HCT116 (cell line): Measurements from ENCODE around the gene CCDC146. TPM values are rescaled to one million over a fixed set of nuclear protein-coding genes. Genes with fewer than 3 reads are reported as not detected.
A peak's percentile ranks its signal among the peaks of the same experiment; 100 is the strongest.

Experiments
- ATAC-seq: fragments of 200-7000 bp; cut with Tn5 transposase; 2 replicates; pipeline ENCODE4 v1.9.1; 2020; ENCODE audit warnings: mild to moderate bottlenecking, moderate library complexity
- BruUV-seq: library from RNA; stranded (reverse); fragments of 400-500 nt; replicated peaks from 2 replicates; lab custom pipeline; 2021; lab: Mats Ljungman, UMichigan
- CTCF ChIA-PET: fragments of 300-600 bp; sonication (Branson Sonifier 250); formaldehyde crosslinking; loops from one replicate; lab custom pipeline; 2021; ENCODE audit warnings: antibody characterized with exemption; lab: Charles Lee
- POLR2A ChIA-PET: fragments of 300-600, 350-600 bp; sonication (Branson Sonifier 250); formaldehyde crosslinking; loops from one replicate; lab custom pipeline; 2021; ENCODE audit warnings: antibody characterized with exemption; lab: Charles Lee
- RAD21 ChIA-PET, 2 experiments: fragments of 300-600 bp; sonication (Branson Sonifier 250); formaldehyde crosslinking; loops; one replicate each; lab custom pipeline; 2023; ENCODE audit warnings: low total read pairs in 2 of 2; ENCODE audit not compliant: uncharacterized antibody in 2 of 2, unreplicated experiment in 2 of 2, low non-redundant PET in 1 of 2; lab: Charles Lee
- DNase-seq: peaks from one replicate; pipeline ENCODE4 v3.0.0-alpha.2; 2010; ENCODE audit warnings: low read depth, low spot score
- H2AFZ ChIP-seq: fragments of 200-600 bp; shearing (Covaris generic), sonication (generic); 2 replicates; pipeline ENCODE4 v1.6.1; 2017; ENCODE audit warnings: low read depth, mixed run types, mixed read lengths, antibody characterized with exemption, low read length; ENCODE audit not compliant: poor library complexity, severe bottlenecking
- H3K27ac ChIP-seq: 2 replicates; pipeline ENCODE4 v1.5.1; 2012; ENCODE audit warnings: low read depth, low read length
- H3K27me3 ChIP-seq: fragments of 200-600 bp; sonication (generic); 2 replicates; pipeline ENCODE4 v1.6.1; 2016; ENCODE audit warnings: mixed run types, low read length, mixed read lengths; ENCODE audit not compliant: insufficient read depth
- H3K36me3 ChIP-seq, 2 experiments: fragments of 200-500 bp in 1 of 2; fragments of 200-600 bp in 1 of 2; sonication (Bioruptor generic) in 1 of 2; sonication (generic) in 1 of 2; 2 replicates each; pipeline versions ENCODE4 v1.5.1 to v1.6.1; 2014 to 2016; ENCODE audit warnings: low read length in 2 of 2, inconsistent platforms in 1 of 2, mixed read lengths in 1 of 2, mixed run types in 1 of 2; ENCODE audit not compliant: insufficient read depth in 2 of 2, control insufficient read depth in 1 of 2
- H3K4me1 ChIP-seq, 2 experiments: fragments of 200-600 bp in 1 of 2; sonication (generic) in 1 of 2; 2 replicates each; pipeline versions ENCODE4 v1.5.1 to v1.6.1; 2012 to 2017; ENCODE audit warnings: low read length in 2 of 2, inconsistent platforms in 1 of 2, mild to moderate bottlenecking in 1 of 2, mixed read lengths in 1 of 2, mixed run types in 1 of 2, moderate library complexity in 1 of 2; ENCODE audit not compliant: insufficient read depth in 2 of 2, control insufficient read depth in 1 of 2
- H3K4me2 ChIP-seq: fragments of 200-600 bp; sonication (generic); 2 replicates; pipeline ENCODE4 v1.6.1; 2017; ENCODE audit warnings: mixed run types, low read length, mixed read lengths
- H3K4me3 ChIP-seq, 2 experiments: fragments of 200-600 bp in 1 of 2; sonication (generic) in 1 of 2; replicated peaks in 1 of 2; 2 replicates each; pipeline ENCODE4 v1.5.1; 2011 to 2016; ENCODE audit warnings: low read length in 2 of 2, control low read depth in 1 of 2, low read depth in 1 of 2, mild to moderate bottlenecking in 1 of 2, mixed read lengths in 1 of 2, mixed run types in 1 of 2
- H3K79me2 ChIP-seq: fragments of 200-600 bp; sonication (generic); 2 replicates; pipeline ENCODE4 v1.6.1; 2017; ENCODE audit warnings: mild to moderate bottlenecking, mixed run types, low read length, moderate library complexity, mixed read lengths; ENCODE audit not compliant: insufficient read depth
- H3K9ac ChIP-seq: fragments of 200-600 bp; sonication (generic); 2 replicates; pipeline ENCODE4 v1.6.1; 2016; ENCODE audit warnings: low read length, mixed read lengths
- H3K9me2 ChIP-seq: fragments of 200-600 bp; sonication (generic), shearing (Covaris generic); 2 replicates; pipeline ENCODE4 v1.6.1; 2017; ENCODE audit warnings: mixed run types, mild to moderate bottlenecking, moderate library complexity; ENCODE audit not compliant: insufficient read depth
- H3K9me3 ChIP-seq, 2 experiments: fragments of 200-500 bp in 1 of 2; fragments of 200-600 bp in 1 of 2; sonication (Bioruptor generic) in 1 of 2; sonication (generic) in 1 of 2; 2 replicates each; pipeline ENCODE4 v1.6.1; 2014 to 2017; ENCODE audit warnings: low read length in 2 of 2, mixed read lengths in 2 of 2, inconsistent platforms in 1 of 2, low read depth in 1 of 2, mild to moderate bottlenecking in 1 of 2, mixed run types in 1 of 2, moderate library complexity in 1 of 2; ENCODE audit not compliant: control insufficient read depth in 1 of 2, insufficient read depth in 1 of 2
- H4K20me1 ChIP-seq: fragments of 200-600 bp; sonication (generic), shearing (Covaris generic); 2 replicates; pipeline ENCODE4 v1.6.1; 2017; ENCODE audit warnings: mixed run types, mild to moderate bottlenecking, moderate library complexity; ENCODE audit not compliant: insufficient read depth
- EGR1 ChIP-seq: IDR thresholded peaks from 2 replicates; pipeline ENCODE4 v1.6.1; 2012; ENCODE audit warnings: low read depth
- ELF1 ChIP-seq: IDR thresholded peaks from 2 replicates; pipeline ENCODE4 v1.6.1; 2012; ENCODE audit warnings: low read depth, borderline replicate concordance
- EZH2phosphoT487 ChIP-seq: fragments of 200-600 bp; IDR thresholded peaks from 2 replicates; pipeline ENCODE4 v1.6.1; 2018; ENCODE audit warnings: antibody characterized with exemption, borderline replicate concordance
- JUND ChIP-seq: IDR thresholded peaks from 2 replicates; pipeline ENCODE4 v1.6.1; 2012
- RAD21 ChIP-seq: IDR thresholded peaks from 2 replicates; pipeline ENCODE4 v1.6.1; 2012; ENCODE audit warnings: low read depth, mild to moderate bottlenecking
- SIN3A ChIP-seq: IDR thresholded peaks from 2 replicates; pipeline ENCODE4 v1.6.1; 2012; ENCODE audit warnings: low read depth
- SRF ChIP-seq: IDR thresholded peaks from 2 replicates; pipeline ENCODE4 v1.6.1; 2012; ENCODE audit warnings: low read depth
- YY1 ChIP-seq: IDR thresholded peaks from 2 replicates; pipeline ENCODE4 v1.6.1; 2011; ENCODE audit warnings: low read length, low read depth, moderate library complexity, mild to moderate bottlenecking; ENCODE audit not compliant: insufficient replicate concordance; ENCODE audit errors: extremely low read depth
- intact Hi-C: fragments of 100-400 bp; cut with micrococcal nuclease; formaldehyde crosslinking; loops from 2 replicates; pipeline ENCODE4 v1.10.0; 2022
- total RNA-seq: library from RNA; stranded (reverse); gene quantifications from one replicate; pipeline ENCODE4 v1.2.1, GENCODE V29; 2021; ENCODE audit not compliant: unreplicated experiment
- TF ChIP-seq, protein P1 (sequence below): IDR thresholded peaks from 2 replicates; pipeline ENCODE4 v1.6.1; 2012
- TF ChIP-seq, protein P2 (sequence below), 3 experiments: fragments of 200-600 bp in 1 of 3; sonication (generic) in 1 of 3; IDR thresholded peaks in 2 of 3; conservative IDR thresholded peaks in 1 of 3; 2 replicates each; pipeline ENCODE4 v1.5.1; 2012 to 2017; ENCODE audit warnings: low read depth in 2 of 3, low read length in 2 of 3, antibody characterized with exemption in 1 of 3, borderline replicate concordance in 1 of 3, control low read depth in 1 of 3, mild to moderate bottlenecking in 1 of 3, mixed read lengths in 1 of 3, mixed run types in 1 of 3, moderate library complexity in 1 of 3; ENCODE audit not compliant: insufficient read depth in 1 of 3

Gene CCDC146
- total RNA-seq, 1 experiment from 2014 or later, result 6.3 TPM

DNA sequence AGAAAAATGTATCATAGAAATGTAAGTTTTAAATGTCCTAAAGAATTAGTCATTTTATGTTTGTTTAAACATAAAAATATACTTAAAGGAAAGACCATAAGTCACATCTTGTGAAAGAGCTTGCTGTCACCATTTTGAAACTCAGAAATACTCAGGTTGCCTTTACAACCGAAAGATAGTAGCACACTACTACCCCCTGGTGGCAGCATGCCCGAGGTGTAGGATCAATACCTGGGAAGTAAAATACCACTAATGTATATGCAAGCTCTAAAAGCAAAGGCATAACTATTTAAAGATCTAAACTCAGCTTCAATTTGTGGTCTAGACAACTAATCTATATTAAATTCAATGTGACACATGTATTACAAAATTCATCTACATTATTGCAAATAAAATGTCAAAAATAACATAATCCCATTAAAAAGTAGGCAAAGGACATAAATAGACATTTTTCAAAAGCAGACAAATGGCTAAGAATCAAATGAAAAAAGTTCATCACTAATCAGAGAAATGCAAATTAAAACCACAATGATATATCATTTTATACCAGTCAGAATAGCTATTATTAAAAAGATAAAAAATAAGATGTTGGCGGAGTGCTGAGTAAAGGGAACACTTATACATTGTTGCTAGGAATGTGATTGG, 124.9 kb downstream of the CCDC146 start:
- Histone ChIP-seq H3K9ac (no peak overlapping the region), H3K27ac (no peak overlapping the region), H3K9me2 (no peaks in the 10 kb centered on the region), H3K79me2 (no peaks in the 10 kb centered on the region), H3K4me3 (no peak overlapping the region), H2AFZ (no peak overlapping the region), H3K4me2 (no peak overlapping the region), H3K9me3 (no peaks in the 10 kb centered on the region), H3K4me1 (no peaks in the 10 kb centered on the region), H4K20me1 (no peaks in the 10 kb centered on the region), H3K36me3 (no peaks in the 10 kb centered on the region), H3K27me3 (no peaks in the 10 kb centered on the region)
- POLR2A ChIA-PET, result no interaction called here
- intact Hi-C loops, result loop anchor here (5.0 kb wide), 2 partner anchors 85 to 120 kb away; no protein-coding TSS in a partner anchor
- CTCF ChIA-PET, result interaction anchor here (0.6 to 2.5 kb wide), 15 partner anchors 8 to 793 kb away, joined by 3 to 20 read pairs (median 5); partner anchors contain the start of gene CCDC146
- ATAC-seq (peak; percentile 91), DNase-seq (peak; percentile 71)
- TF ChIP-seq YY1 (peak; percentile 52), ELF1 (no peak), EGR1 (no peak), SIN3A (no peak), JUND (no peak), EZH2phosphoT487 (no peak), RAD21 (peak; percentile 70), SRF (no peak)
- TF ChIP-seq, protein P1, sequence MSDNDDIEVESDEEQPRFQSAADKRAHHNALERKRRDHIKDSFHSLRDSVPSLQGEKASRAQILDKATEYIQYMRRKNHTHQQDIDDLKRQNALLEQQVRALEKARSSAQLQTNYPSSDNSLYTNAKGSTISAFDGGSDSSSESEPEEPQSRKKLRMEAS, result no peak
- TF ChIP-seq, protein P2, sequence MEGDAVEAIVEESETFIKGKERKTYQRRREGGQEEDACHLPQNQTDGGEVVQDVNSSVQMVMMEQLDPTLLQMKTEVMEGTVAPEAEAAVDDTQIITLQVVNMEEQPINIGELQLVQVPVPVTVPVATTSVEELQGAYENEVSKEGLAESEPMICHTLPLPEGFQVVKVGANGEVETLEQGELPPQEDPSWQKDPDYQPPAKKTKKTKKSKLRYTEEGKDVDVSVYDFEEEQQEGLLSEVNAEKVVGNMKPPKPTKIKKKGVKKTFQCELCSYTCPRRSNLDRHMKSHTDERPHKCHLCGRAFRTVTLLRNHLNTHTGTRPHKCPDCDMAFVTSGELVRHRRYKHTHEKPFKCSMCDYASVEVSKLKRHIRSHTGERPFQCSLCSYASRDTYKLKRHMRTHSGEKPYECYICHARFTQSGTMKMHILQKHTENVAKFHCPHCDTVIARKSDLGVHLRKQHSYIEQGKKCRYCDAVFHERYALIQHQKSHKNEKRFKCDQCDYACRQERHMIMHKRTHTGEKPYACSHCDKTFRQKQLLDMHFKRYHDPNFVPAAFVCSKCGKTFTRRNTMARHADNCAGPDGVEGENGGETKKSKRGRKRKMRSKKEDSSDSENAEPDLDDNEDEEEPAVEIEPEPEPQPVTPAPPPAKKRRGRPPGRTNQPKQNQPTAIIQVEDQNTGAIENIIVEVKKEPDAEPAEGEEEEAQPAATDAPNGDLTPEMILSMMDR (IDR thresholded peaks at IDR 0.05 in 2 of 3, conservative IDR thresholded peaks at IDR 0.05 in 1 of 3; ENCODE audit: borderline replicate concordance in 1 of 3, insufficient read depth in 1 of 3, low read depth in 2 of 3, low read length in 2 of 3), result peak; percentile 59 to 88 (median 83); a peak in 5 of 6 replicates
- RAD21 ChIA-PET, result interaction anchor here (1.0 to 1.1 kb wide), 3 partner anchors 84 to 125 kb away, joined by 3 to 5 read pairs (median 4); partner anchors contain the start of gene CCDC146 (in 1 of the 2)
- BruUV-seq, result no TSS peak
